ENCODE measurements around the gene CSTF1. TPM values are rescaled to one million over a fixed set of nuclear protein-coding genes. Genes with fewer than 3 reads are reported as not detected.
"Not testable (repeated sequence)": the region's sequence is repeated elsewhere in the genome, so short reads cannot be mapped to it uniquely, and the experiment has no call there.

The CSTF1 gene
- total RNA-seq, 2 donors from 2014 or later: 18.5 to 19.0 TPM

DNA sequence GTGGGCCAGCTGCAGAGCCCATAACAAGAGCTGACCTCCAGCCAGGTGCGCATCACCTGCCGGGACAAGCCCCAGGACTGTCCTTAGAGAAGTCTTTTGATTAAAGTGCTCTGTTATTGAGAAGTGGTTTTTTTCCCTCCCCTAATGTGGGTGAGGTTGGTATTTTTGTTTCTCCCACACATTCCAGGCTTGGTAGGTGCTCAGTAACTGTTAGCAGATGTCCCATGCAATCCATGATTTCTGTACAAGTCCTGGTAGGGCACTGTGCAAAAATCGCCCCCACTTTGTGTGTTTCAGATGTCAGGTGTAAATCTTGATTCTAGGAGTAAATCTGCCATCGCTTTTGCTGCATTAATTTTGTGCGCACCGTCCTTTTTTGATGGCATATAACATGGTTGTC is 29.0 kb upstream of the CSTF1 start:
- intact Hi-C loops (cut with DNase I): no loop called here
- no peak for DNase-seq (ENCODE audit: low spot score)

DNA sequence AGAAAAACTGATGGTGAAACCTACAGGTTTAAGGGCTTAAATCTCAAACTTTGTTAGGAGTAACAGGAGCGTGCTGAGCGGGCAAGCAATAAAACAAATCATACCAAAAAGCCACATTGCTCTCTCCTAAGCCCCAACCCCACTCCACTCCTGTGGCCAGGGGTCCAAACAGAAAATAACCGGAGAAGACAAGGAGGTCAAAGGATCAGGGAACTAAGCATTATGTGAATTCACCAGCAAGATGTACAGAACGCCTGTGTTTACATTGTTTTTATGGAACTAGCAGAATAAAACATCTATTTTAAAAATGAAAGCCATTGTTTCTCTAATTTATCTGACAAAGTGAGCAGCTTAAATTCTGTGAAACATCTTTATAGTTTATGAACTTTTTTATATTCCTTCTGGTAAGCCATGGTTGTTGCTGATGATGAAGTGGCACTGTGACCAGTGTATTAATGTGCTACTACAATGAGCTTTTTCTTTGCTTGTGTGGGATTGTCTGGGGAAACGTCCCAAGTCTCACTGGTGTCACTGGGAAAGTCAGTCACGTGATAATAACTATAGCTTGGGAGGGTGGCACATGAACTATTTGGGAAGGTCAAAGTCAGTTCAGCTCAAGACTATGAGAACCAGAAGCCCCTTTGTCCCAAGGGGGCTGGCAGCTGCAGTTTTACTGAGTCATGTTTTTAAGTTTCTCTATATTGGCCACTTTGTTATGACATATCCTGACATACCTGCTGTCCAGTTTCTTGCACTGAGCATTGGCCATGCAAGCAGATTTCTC is 23.9 kb upstream of the CSTF1 start:
- no peak for DNase-seq (ENCODE audit: low spot score)
- intact Hi-C loops (cut with DNase I): no loop called here

DNA sequence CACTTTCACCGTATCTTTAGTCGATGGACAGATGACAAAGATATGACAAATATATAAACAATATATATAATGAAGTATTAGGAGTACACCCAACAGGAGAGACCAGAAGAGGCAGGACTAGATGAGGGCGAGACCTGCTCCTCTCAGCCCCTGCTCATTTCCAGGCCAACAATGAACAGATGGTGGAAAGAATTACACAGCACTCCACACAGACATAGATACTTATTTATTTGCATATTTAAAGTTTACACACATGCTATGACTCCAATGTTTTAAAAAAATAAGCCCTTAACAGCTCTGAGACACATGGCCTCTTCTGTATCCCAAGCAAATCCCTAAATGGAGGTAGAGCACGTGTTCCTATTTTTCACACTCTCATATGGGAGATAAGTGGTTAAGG is 23.3 kb upstream of the CSTF1 start:
- no peak for DNase-seq (ENCODE audit: low spot score)
- intact Hi-C loops (cut with DNase I): no loop called here

DNA sequence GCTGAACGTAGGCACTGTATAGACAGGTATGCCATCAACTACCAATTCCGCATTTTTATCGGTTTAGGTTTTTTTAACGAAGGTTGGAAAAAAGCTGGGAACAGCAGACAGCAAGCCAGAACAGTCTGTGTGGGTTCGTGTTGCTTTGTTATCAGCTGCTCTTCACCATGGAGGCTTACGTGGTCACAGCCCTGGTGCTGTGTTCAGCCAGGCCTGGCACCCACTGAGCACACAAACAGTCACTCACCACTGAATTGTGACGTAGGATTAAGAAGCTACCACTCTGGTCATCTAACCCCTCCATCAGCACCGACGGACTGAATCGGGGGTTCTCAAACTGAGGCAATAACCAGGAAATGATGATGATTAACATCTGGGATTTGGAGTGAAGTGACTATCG is 20.5 kb upstream of the CSTF1 start:
- intact Hi-C loops (cut with DNase I): no loop called here

DNA sequence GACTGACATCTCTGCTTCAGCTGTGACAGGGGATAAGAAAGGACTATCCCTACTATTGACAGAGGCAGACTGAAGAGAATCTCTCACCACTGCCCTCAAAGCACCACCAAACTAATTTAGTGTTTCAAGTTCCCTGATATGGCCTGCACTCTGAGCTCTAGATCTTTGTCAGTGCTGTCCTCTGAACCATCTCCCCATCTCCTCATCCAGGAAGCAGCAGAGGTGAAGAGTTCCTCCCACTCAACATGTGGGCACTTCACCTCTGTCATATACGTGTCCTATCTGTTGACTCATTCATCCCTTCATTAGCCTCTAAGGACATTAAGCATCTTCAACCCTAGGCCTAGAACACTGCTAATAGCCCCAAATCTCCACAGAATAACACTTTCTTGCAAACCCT is 19.6 kb upstream of the CSTF1 start:
- intact Hi-C loops (cut with DNase I): no loop called here
- DNase-seq (ENCODE audit: low spot score): no peak

More for the DNA sequence above, 20.5 kb upstream of the CSTF1 start:
- no peak for DNase-seq (ENCODE audit: low spot score)

DNA sequence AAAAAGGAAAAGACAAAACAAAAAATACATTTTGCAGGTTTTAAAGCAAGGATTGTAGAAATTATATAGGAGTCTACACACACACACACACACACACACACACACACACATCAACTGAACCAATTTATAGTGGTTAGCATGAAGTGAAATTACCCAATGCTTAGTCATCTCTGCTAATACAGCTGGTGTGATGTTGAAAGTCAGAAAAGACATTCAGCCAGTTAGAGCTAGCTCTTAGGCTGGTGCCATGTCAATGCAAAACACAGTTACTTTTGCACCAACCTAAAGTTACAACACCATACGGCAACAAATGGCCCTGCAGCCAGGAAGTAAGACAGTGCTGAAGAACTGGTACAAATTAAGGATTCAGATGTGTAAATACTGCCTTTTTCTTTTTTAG is 18.5 kb upstream of the CSTF1 start:
- intact Hi-C loops (cut with DNase I): no loop called here
- no peak for DNase-seq (ENCODE audit: low spot score)

DNA sequence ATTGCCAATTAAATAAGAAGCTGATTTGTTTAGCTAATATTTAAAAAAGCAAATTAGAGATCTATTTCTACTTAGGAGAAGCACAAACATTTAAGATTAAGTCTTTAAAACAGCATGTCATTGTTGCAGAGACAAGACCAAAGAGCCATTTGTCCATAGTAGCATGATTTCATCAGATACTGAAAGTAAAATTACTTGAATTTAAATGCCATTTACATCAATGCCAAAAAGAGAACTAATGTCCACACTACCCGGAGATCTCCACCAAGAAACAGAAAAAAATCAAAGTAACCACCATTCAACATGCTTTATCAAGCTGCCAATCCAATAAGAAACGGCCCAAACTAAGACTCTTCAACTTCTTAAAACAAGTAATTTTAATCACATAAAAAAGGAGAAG is 16.1 kb upstream of the CSTF1 start:
- intact Hi-C loops (cut with DNase I): no loop called here
- DNase-seq (ENCODE audit: low spot score): no peak

DNA sequence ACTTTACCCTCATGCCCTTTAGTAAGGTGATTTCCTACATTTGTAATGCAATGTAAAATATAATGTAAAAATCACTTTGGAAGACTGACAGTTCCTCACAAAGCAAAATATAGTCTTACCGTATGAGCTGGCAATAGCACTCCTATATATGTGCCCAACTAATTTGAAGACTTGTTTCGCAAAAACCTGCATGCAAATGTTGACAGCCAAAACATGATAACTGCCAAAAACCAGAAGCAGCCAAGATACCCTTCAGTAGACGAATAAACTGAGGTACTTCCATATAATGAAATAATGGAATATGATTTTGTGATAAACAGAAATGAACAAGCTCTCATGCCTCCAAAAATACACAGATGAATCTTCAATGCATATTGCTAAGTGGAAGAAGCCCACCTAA is 14.1 kb upstream of the CSTF1 start:
- DNase-seq (ENCODE audit: low spot score): no peak
- intact Hi-C loops (cut with DNase I): no loop called here

DNA sequence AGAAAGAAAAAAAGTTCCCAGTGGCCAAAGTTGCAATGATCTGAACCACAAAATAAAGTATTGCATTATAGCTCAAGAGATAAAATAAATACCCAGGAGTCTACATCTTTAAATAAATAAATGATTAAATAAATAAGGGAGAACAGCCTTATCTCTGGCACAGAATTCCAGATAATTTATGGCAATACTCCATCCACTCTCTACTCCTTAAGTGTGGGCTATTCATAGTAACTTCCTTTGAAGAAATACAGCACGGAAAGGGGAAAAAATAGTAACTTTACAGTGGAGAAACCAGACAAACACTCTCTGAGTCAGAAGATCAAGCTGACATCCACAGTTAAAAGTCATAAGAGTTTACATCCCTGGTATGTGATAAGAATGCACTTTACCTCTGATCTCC is 12.1 kb upstream of the CSTF1 start:
- intact Hi-C loops (cut with DNase I): no loop called here
- DNase-seq (ENCODE audit: low spot score): no peak

DNA sequence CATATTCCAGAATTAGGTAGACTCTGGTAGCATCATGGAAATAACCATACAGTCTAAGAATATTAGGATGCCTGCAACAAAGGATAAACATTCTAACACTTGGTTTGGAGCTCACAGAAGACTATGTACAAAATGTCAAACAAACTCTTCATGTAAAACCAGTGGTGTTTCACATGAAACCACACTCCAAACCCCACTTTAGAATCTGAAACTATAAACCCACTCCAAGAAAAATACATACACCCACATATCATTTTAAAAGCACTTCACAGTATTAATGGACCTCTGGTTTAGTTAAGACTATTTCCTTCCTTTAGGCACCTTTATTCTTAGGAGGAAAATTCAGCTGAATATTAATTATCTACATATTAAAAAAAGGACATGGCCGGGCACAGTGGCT is 10.9 kb upstream of the CSTF1 start:
- DNase-seq (ENCODE audit: low spot score): no peak
- intact Hi-C loops (cut with DNase I): no loop called here

DNA sequence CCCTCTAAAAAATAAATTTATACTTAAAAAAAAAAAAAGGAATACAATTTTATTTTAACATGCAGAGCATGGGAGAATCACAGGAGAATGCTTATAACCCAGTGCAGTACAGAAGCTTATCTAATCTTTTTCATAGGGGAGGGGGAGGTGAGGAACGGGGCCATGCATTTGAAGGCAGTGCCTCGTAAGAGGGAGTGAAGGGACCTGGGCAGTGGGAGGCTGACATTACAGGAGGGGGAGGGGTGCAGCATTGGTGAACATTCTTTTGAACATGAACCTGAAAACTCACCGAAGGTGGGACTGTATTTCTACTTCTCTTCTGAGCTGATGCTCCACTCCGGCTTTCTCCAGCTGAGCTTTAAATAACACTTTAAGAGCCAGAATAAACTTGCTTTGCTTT is 9.7 kb upstream of the CSTF1 start:
- DNase-seq (ENCODE audit: low spot score): no peak
- intact Hi-C loops (cut with DNase I): no loop called here

DNA sequence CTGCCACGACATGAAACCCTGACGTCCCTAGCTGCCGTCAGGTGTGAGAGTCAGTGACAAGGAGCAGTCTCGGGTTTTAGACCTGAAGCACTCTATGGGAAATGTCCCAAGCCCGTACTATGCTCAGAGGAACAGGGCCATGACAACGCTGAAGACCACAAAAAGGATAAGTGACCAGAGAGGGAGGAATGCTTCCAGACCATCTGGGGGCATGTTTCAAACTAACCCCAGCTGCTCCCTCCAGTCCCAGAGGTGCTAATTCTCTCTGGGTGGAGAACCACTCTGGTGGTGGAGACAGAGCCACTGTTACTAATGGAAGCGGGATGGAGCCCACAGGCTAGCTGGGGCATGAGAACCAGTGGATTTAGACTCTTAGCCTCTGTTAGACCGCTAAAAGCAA is 9.1 kb upstream of the CSTF1 start:
- intact Hi-C loops (cut with DNase I): no loop called here
- no peak for DNase-seq (ENCODE audit: low spot score)

DNA sequence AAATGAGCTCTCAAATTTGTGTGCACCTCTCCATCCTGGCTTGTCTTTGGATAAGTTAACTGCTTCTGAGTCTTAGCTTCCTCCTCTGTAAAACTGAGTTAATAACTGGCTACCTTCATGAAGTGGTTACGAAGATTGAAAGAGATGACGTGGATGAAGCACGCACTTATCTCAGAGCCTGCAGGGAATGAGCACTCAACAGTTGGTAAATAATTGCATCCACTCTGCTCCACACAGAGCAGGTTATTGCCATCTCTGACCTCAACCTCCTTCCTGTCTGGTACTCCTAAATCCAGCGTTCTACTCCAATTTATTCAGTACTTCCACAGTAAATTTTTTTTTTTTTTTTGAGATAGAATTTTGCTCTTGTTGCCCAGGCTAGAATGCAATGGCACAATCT is 7.3 kb upstream of the CSTF1 start:
- intact Hi-C loops (cut with DNase I): no loop called here
- DNase-seq (ENCODE audit: low spot score): no peak

DNA sequence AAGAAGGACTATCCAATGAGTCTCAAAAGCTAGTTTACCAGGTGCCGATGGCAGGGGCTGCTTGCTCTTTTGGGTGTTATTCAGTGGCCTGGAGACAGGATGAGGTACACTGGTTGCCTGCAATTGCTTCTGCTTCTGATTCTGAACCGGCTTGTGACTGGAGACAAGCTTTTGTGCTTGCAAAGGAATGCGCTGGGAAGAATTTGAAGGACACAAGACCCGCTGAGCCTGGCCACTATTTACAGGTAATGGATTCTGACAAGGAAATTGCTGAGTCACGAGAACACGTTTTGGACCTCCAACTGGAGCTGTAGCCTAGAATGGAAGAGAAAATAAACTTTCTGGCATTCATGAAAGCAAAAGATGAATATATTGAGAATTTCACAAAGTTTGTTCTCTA is 6.2 kb upstream of the CSTF1 start:
- intact Hi-C loops (cut with DNase I): no loop called here
- DNase-seq (ENCODE audit: low spot score): no peak

DNA sequence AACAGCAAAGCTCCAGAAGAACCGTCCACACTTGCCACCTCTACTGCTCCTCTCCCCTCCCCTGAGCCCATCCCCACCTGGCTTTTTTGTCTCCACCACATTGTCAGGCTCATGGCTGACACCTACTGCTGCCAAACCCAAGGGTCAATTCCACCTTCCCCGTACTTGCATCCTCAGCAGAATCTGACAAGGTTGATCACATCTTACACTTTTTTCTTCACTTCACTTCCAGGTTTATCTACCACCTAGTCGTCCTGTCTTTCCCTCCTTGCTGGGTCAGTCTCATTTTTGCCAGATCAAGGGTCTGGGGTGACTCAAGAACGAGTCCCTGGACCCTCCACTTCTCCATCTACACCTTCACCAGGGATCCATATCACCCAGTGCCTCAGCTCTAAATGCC is 3.6 kb upstream of the CSTF1 start:
- intact Hi-C loops (cut with DNase I): no loop called here
- DNase-seq (ENCODE audit: low spot score): no peak

DNA sequence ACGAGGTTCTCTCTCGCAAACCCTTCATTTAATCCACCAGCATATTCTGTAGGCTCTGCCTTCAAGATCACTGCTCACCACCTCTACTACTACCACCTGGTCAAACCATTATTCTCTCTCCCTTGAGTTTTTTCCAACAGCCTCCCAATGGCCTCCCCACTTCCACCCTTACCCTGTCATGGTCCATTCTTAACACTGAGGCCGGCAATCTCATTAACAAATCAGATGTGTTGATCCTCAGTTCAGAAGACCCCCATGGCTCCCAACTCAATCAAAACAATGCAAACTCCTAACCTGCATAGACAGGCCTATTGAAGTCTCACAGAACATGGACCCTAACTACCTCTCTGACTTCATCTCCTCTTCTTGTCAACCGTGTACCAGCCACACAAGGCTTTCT is 2.6 kb upstream of the CSTF1 start:
- intact Hi-C loops (cut with DNase I): loop anchor here in 1 of 2 donors (10.0 kb wide), 1 partner anchor 75 kb away; the partner anchor contains the start of gene RTF2
- DNase-seq (ENCODE audit: low spot score): no peak

DNA sequence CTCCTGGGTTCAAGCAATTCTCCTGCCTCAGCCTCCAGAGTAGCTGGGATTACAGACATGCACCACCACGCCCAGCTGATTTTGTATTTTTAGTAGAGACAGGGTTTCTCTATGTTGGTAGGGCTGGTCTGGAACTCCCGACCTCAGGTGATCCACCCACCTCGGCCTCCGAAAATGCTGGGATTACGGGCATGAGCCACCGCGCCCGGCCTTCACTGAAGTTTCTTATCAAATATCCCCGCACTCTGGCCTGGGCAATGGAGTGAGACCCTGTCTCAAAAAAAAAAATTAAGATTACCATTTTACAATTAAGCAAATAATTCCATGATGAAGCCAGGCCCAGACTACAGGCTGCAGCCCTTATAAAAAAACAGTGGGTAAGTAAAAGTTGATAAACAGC is 2.0 kb upstream of the CSTF1 start:
- DNase-seq (ENCODE audit: low spot score): not testable (repeated sequence)
- intact Hi-C loops (cut with DNase I): loop anchor here in 1 of 2 donors (10.0 kb wide), 1 partner anchor 74 kb away; the partner anchor contains the start of gene RTF2

DNA sequence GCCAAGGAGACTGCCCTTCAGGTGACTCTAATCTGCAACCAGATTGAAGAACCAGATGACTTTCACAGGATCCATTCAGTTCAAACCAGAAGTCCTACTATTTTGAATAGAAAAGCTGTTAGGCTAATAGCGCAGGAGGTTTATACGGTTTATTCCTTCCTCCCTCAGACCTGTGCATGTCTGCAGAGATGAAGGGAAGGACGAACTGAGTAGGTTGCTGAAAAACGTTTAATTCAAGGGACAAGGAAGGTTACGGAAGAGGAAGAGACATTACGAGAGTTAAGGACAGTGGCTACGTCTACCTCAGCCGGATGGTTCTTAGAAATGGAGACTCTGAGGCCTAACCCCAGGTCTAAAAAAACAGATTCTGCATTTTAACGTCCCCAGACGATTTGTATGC is 1.4 kb upstream of the CSTF1 start:
- intact Hi-C loops (cut with DNase I): loop anchor here in 1 of 2 donors (10.0 kb wide), 1 partner anchor 74 kb away; the partner anchor contains the start of gene RTF2
- DNase-seq (ENCODE audit: low spot score): no peak

DNA sequence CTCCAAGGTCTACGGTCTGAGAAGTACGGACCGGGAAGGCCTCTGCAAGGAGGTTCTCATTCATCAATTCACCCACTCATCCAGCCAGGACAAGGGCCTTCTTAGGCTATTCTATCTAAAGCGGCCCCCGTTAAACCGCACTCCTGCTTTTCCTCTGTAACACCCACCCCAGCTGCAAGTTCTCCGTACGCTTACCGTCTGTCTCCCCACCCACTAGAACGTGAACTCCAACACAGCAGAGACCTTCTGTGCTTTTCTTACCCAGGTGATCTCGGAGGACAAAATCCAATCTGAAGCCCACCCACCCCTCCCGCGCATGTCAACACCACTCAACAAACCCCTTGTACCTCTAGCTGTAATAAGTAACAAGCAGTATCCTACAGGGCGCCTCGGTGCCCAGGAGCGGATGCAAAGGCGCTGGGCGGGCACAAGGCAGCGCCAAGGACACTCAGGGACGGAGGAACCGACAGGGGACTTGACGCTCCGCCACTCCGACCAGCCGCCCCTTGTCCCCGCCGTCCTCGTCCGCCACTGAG is 781 bp upstream of the CSTF1 start:
- intact Hi-C loops (cut with DNase I): loop anchor here in 1 of 2 donors (10.0 kb wide), 1 partner anchor 73 kb away; the partner anchor contains the start of gene RTF2

DNA sequence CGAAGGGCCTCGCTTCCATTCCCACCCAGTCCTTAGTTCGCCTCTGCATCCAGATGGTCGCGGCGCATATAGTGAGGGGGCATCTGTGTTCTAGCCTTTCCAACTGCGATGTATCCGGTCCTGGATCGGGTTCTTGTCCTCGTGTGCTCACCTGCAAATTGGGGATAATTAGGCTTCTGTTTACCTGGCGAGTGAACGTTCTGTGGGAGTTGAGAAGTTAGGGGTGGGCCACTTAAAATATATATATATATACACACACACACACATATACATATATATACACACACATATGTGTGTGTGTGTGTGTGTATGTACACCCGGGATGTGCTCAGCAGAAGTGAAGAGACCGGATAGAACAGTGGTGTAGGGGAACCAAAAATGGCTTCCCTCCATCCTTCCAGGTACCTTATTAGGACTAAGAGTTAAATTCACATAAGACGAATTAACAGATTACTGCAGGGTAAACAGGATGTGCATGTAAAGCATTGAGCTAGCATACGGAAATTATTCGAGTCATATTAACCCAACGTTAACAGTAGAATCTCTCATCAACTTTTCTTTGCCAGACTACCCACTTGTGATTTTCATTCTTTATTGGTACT is 537 bp downstream of the CSTF1 start:
- intact Hi-C loops (cut with DNase I): loop anchor here in 1 of 2 donors (10.0 kb wide), 1 partner anchor 72 kb away; the partner anchor contains the start of gene RTF2
- DNase-seq (ENCODE audit: low spot score): no peak

More for the DNA sequence above, 781 bp upstream of the CSTF1 start:
- DNase-seq (ENCODE audit: low spot score): no peak

Data from posterior vena cava (tissue), 2 donors.